Prostate gland (tissue), 2 donors: ENCODE results near the gene HLX. TPM values are rescaled to one million over a fixed set of nuclear protein-coding genes. Genes with fewer than 3 reads are reported as not detected.

Source experiments
- DNase-seq: peaks from one replicate; pipeline ENCODE4 v3.0.0-alpha.2; 2019; ENCODE audit warnings: low spot score
- H3K27ac ChIP-seq, 2 donors: fragments of 200-600 bp; sonication (generic); 2 replicates each; pipeline ENCODE4 v1.5.1; 2017 to 2019
- H3K27me3 ChIP-seq: fragments of 200-600 bp; sonication (generic); replicated peaks from 2 replicates; pipeline ENCODE4 v1.5.1; 2019; ENCODE audit not compliant: insufficient read depth
- H3K36me3 ChIP-seq, 2 donors: fragments of 200-600 bp; sonication (generic); 1 replicate in 1 of 2; 2 replicates in 1 of 2; pipeline versions ENCODE4 v1.5.1 to v1.8.1; 2017 to 2019
- H3K4me1 ChIP-seq: fragments of 200-600 bp; sonication (generic); replicated peaks from 2 replicates; pipeline ENCODE4 v1.5.1; 2019
- H3K4me3 ChIP-seq, 2 donors: fragments of 200-600 bp; sonication (generic); 2 replicates each; pipeline ENCODE4 v1.5.1; 2017 to 2019
- H3K9me3 ChIP-seq: fragments of 200-600 bp; sonication (generic); 2 replicates; pipeline ENCODE4 v1.5.1; 2017
- POLR2A ChIP-seq: fragments of 450-650 bp; IDR thresholded peaks from one replicate; pipeline ENCODE4 v1.6.1; 2016; ENCODE audit warnings: antibody characterized with exemption, mild to moderate bottlenecking
- POLR2AphosphoS5 ChIP-seq: sonication (generic); formaldehyde crosslinking; IDR thresholded peaks from one replicate; pipeline ENCODE4 v1.6.1; 2017; ENCODE audit warnings: antibody characterized with exemption
- WGBS: methylation state at CpG from one replicate; pipeline ENCODE4 v1.1.5; 2018; 5-methylcytosine and 5-hydroxymethylcytosine counted together
- intact Hi-C: fragments of 100-400 bp; cut with DNase I; formaldehyde crosslinking; loops from one replicate; pipeline ENCODE4 v1.14.2; 2022
- total RNA-seq, 2 donors: library from RNA; depleted of rRNA; stranded (reverse); fragments of >200 nt; gene quantifications; one replicate each; pipeline ENCODE4 v1.1.0, GENCODE V29; 2016
- TF ChIP-seq, protein P1 (sequence below), 4 experiments: fragments of 200-600 bp in 2 of 4; fragments of 450-650 bp in 2 of 4; sonication (generic) in 2 of 4; IDR thresholded peaks; 1 replicate in 3 of 4; 2 replicates in 1 of 4; pipeline ENCODE4 v1.5.1; 2016 to 2019; ENCODE audit warnings: antibody characterized with exemption in 4 of 4, mild to moderate bottlenecking in 2 of 4, moderate library complexity in 2 of 4

The HLX gene
- total RNA-seq, 2 donors from 2014 or later: 2.3 to 8.2 TPM

DNA sequence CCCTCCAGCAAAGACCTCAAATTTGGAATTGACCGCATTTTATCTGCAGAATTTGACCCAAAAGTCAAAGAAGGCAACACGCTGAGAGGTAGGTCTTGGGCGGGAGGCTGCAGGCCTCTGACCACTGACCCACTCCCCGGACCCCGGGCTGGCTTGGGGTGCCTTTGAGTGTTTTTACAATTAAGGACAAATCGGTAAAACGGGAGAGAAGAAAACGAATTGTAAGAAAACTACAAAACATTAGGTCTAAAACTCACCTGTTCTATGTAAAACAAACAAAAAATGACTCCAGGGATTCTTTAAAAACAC lies 1.1 kb downstream of the HLX start:
- Histone ChIP-seq H3K36me3 (no peaks in the 10 kb centered on the region), H3K27ac (peak overlapping the region; percentile 72 to 80), H3K9me3 (no peaks in the 10 kb centered on the region), H3K4me1 (no peaks in the 10 kb centered on the region), H3K27me3 (peaks cover 22% of the 10 kb centered on the region), H3K4me3 (peak overlapping the region; percentile 50 to 67)
- no peak for TF ChIP-seq POLR2A
- TF ChIP-seq POLR2AphosphoS5: no peak
- TF ChIP-seq, protein P1, sequence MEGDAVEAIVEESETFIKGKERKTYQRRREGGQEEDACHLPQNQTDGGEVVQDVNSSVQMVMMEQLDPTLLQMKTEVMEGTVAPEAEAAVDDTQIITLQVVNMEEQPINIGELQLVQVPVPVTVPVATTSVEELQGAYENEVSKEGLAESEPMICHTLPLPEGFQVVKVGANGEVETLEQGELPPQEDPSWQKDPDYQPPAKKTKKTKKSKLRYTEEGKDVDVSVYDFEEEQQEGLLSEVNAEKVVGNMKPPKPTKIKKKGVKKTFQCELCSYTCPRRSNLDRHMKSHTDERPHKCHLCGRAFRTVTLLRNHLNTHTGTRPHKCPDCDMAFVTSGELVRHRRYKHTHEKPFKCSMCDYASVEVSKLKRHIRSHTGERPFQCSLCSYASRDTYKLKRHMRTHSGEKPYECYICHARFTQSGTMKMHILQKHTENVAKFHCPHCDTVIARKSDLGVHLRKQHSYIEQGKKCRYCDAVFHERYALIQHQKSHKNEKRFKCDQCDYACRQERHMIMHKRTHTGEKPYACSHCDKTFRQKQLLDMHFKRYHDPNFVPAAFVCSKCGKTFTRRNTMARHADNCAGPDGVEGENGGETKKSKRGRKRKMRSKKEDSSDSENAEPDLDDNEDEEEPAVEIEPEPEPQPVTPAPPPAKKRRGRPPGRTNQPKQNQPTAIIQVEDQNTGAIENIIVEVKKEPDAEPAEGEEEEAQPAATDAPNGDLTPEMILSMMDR (IDR thresholded peaks at IDR 0.05): no peak
- WGBS: 12% methylated on average over 8 of the region's 8 CpGs
- intact Hi-C loops: no loop called here
- no peak for DNase-seq

DNA sequence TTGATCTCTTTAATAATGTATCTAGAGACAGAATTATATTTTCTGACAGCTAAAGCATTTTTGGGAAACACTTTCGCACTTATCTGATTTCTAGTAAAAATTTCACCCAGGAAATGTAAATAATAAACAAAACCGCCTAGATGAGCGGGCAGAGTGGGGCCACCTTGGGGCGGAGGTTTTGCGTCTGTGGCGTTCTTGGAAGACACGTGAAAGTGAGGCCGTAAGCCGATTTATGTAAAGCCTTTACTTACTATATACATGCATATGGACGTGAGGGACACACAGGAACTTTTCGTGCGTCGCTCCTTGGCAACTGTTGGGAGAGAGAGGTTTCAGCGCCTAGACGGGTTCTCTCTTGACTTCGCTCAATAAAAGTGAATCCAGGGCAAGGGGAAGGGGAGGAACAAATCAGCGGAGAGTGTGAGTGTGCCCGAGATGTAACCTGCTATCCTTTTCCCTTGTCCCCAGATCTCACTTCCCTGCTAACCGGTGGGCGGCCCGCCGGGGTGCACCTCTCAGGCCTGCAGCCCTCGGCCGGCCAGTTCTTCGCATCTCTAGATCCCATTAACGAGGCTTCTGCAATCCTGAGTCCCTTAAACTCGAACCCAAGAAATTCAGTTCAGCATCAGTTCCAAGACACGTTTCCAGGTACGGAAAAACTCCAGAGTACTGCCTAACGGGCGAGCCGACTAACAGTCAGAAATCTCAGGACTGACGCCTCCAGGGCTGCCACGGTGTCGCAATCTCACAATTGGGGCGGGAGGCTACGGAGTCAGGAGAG lies 1.7 kb downstream of the HLX start:
- H3K4me1 ChIP-seq: no peaks in the 10 kb centered on the region
- DNase-seq: no peak
- TF ChIP-seq POLR2A: no peak
- no peak for TF ChIP-seq POLR2AphosphoS5
- TF ChIP-seq, protein P1 (IDR thresholded peaks at IDR 0.05): no peak
- peaks cover 24% of the 10 kb centered on the region for H3K27me3 ChIP-seq
- no peaks in the 10 kb centered on the region for H3K36me3 ChIP-seq
- H3K4me3 ChIP-seq: peak overlapping the region; percentile 2 to 67
- H3K9me3 ChIP-seq: no peaks in the 10 kb centered on the region
- no peak overlapping the region for H3K27ac ChIP-seq
- intact Hi-C loops: no loop called here
- WGBS: 19% methylated on average over 37 of the region's 37 CpGs

DNA sequence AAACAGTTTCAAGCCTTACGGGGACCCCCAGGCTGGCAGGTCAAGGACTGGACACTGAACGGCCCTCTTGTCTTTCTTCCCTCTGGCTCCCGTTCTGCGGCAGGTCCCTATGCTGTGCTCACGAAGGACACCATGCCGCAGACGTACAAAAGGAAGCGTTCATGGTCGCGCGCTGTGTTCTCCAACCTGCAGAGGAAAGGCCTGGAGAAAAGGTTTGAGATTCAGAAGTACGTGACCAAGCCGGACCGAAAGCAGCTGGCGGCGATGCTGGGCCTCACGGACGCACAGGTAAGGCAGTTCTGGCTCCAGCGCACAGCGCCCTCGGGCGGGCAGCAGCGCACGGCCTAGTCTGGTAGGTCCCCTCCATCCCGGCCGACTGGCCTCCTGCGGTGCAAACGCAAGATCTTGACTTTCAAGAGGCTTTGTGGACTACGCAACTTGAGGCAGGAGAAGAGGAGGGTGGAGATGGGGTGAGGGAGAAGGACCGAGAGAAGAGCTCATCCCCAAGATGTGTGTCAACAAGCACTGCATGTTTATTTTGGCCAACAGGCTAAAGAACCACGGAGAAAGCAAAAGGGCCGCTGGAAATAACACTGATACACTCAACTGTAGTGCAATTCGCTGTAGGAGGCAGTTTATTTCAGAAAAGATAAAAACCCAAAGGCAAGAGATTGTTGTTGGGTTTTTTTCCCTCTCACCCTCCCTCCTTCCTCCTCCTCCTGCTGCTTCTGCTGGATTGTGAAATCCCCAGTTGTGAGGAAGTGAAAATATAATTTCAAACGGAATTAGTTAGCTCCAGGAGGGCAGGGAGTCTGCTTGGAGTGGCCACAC lies 3.0 kb downstream of the HLX start:
- no peaks in the 10 kb centered on the region for H3K36me3 ChIP-seq
- peaks cover 31% of the 10 kb centered on the region for H3K27me3 ChIP-seq
- no peak overlapping the region for H3K27ac ChIP-seq
- H3K4me1 ChIP-seq: no peaks in the 10 kb centered on the region
- DNase-seq: no peak
- no peak for TF ChIP-seq POLR2A
- TF ChIP-seq POLR2AphosphoS5: no peak
- TF ChIP-seq, protein P1 (IDR thresholded peaks at IDR 0.05): no peak
- no peak overlapping the region for H3K4me3 ChIP-seq
- WGBS: 42% methylated on average over 34 of the region's 34 CpGs
- H3K9me3 ChIP-seq: no peaks in the 10 kb centered on the region
- intact Hi-C loops: no loop called here

DNA sequence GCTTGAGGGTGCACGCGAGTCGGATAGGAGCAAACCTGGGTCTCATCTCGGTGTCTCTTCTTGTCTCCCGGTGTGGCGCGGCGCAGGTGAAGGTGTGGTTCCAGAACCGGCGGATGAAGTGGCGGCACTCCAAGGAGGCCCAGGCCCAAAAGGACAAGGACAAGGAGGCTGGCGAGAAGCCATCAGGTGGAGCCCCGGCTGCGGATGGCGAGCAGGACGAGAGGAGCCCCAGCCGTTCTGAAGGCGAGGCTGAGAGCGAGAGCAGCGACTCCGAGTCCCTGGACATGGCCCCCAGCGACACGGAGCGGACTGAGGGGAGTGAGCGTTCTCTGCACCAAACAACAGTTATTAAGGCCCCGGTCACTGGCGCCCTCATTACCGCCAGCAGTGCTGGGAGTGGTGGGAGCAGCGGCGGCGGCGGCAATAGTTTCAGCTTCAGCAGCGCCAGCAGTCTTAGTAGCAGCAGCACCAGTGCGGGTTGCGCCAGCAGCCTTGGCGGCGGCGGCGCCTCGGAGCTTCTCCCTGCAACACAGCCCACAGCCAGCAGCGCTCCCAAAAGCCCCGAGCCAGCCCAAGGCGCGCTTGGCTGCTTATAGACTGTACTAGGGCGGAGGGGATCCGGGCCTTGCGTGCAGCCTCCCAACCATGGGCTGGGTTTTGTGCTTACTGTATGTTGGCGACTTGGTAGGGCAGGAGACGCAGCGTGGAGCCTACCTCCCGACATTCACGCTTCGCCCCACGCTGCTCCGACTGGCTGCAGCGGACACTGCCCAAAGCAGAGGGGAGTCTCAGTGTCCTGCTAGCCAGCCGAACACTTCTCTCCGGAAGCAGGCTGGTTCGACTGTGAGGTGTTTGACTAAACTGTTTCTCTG lies 5.1 kb downstream of the HLX start:
- no peak for DNase-seq
- H3K9me3 ChIP-seq: no peaks in the 10 kb centered on the region
- H3K27ac ChIP-seq: no peak overlapping the region
- no peaks in the 10 kb centered on the region for H3K4me1 ChIP-seq
- no peaks in the 10 kb centered on the region for H3K36me3 ChIP-seq
- no peak for TF ChIP-seq POLR2AphosphoS5
- no peak for TF ChIP-seq POLR2A
- TF ChIP-seq, protein P1 (IDR thresholded peaks at IDR 0.05): no peak
- peaks cover 42% of the 10 kb centered on the region for H3K27me3 ChIP-seq
- intact Hi-C loops: no loop called here
- no peak overlapping the region for H3K4me3 ChIP-seq
- 47% methylated on average over 58 of the region's 59 CpGs for WGBS
